HG02884 (cell line): Measurements from ENCODE around the gene KRT83.
A peak's percentile ranks its signal among the peaks of the same experiment; 100 is the strongest.
"Not testable (repeated sequence)": the region's sequence is repeated elsewhere in the genome, so short reads cannot be mapped to it uniquely, and the experiment has no call there.

ENCODE experiments used
- ATAC-seq: cut with Tn5 transposase; IDR thresholded peaks from one replicate; pipeline ENCODE4 v1.9.1; 2021; ENCODE audit warnings: mild to moderate bottlenecking, moderate library complexity; ENCODE audit not compliant: unreplicated experiment

KRT83 gene

DNA sequence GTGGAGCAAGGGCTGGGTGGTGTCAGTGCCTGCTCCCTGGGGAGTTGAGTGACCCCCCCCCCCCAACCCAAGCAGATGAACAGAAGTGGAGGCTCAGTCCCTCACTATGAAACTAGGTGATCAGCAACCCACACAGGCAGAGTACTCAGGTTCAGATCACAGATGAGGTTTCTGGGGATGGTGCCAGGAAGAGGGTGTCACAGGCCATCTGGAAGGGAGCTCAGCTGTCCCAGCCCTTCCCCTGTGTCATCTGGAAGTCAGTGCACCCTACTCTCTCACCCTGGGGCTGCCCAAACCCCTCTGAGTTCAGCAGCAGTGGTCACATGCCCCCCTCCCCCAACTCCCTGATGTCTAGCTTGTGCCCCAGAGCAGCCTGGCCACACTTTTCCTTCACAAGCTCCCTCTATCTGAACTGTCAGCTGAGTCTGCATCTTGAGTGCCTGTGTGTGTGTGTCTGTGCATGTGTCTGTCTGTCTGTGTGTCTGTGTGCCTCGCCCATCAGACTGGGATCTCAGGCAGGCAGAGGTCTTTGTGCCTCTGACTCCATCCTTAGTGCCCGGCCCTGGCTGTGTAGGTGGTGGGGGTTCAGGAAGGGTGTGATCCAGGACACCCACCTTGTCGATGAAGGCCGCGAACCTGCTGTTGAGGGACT lies 30.6 kb downstream of the KRT83 start:
- not testable (repeated sequence) for ATAC-seq

- peak; percentile 79 for ATAC-seq
Measured at GRCh38 chr12:52287816-52288805, 33.1 kb downstream of the KRT83 start.

DNA sequence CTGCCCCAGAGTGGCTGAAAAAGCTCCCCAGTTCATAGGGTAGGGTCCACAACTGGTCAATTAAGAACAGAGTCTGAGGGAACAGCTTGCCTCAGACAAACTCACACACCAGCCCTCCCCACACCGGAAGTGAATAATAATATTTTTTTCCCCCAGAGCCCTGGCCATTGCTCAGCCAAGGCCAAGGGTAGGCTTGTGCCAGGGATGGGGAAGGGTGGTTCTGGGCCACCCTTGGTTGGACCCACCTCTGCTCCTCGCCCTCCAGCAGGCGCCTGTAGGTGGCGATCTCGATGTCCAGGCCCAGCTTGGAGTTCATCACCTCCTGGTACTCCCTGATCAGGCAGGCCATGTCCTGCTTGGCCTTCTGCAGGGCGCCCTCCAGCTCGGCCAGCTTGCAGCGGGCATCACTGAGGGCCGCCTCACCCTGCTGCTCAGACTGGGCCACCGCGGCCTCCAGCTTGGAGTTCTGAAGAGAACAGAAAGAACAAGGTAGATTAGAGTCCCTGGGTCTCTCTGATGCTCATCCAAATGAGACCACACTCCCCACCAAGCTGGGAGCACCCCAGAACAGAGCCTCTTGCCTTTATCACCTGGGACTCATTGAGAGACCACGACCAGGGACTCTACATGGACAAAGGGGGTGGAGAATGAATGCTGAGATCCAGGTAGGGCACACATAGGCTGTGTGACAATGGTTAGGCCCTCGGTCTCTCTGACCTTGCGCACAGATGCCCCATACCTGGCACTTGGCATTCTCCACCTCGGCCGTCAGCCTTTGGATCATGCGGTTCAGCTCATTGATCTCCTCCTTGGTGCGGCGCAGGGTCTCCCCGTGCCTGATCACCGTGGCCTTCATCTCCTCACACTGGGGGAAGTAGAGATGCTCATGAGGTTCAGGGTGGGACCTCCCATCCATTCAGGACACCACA lies 34.1 kb downstream of the KRT83 start:
- ATAC-seq, result not testable (repeated sequence)

GRCh38 chr12:52285851-52286530 lies 35.2 kb downstream of the KRT83 start:
- no peak for ATAC-seq

DNA sequence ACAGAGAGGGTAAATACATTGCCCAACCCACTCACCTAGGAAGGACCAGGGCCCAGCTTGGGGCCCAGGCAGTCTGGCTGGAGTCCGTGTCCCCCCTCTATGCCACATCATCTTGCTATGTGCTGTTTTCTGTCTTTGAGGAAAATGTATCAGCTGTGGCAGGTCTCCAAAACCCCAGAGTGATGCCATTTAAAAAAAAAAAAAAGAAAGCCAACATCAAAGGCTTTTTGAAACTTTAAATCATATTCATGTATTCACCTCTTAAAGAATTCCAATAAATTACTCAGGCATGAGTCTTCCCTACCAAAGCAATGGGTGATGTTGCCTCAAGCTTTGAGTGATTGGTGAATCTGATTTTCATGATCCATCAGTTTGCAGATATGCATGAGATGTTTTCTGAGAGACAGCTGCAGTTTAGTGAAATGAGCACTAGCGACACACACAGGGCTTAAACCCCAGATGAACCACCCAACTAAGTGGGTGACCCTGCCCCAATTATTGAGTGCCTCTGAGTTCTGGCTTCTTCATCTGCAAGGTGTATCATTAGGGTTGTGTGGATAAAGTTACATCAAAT lies 35.9 kb downstream of the KRT83 start:
- ATAC-seq, result no peak

DNA sequence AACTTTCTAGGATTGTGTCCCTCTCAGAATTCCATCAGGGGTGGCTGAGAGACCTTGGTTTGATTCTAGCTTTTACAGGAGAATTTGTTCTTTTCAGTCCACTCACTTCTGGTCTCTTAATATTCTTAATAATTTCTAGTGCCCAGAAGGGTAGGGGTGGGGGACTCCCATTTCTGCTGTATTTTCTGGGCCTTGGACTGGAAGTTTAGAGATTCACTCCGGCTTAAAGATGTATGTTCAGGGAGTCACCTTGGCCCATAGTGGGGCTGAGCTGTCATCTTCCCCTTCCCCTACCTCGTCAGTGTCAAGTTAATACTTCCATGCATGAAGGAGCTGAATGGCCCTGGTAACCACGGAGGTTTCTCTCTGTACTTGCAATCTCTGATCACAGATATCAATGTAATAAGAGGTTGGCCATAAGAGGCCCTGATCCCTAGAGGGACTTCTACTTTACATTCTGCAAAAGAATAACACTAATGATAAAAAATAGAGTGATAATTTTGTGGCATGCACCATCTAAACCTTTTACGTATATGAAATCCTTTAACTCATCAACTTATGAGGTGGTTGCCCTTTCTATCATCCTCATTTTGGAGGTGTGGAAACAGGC lies 36.5 kb downstream of the KRT83 start:
- ATAC-seq, result no peak

GRCh38 chr12:52280796-52281560 lies 40.2 kb downstream of the KRT83 start:
- ATAC-seq, result no peak

- ATAC-seq, result no peak
Measured at GRCh38 chr12:52280319-52280795, 40.8 kb downstream of the KRT83 start.

DNA sequence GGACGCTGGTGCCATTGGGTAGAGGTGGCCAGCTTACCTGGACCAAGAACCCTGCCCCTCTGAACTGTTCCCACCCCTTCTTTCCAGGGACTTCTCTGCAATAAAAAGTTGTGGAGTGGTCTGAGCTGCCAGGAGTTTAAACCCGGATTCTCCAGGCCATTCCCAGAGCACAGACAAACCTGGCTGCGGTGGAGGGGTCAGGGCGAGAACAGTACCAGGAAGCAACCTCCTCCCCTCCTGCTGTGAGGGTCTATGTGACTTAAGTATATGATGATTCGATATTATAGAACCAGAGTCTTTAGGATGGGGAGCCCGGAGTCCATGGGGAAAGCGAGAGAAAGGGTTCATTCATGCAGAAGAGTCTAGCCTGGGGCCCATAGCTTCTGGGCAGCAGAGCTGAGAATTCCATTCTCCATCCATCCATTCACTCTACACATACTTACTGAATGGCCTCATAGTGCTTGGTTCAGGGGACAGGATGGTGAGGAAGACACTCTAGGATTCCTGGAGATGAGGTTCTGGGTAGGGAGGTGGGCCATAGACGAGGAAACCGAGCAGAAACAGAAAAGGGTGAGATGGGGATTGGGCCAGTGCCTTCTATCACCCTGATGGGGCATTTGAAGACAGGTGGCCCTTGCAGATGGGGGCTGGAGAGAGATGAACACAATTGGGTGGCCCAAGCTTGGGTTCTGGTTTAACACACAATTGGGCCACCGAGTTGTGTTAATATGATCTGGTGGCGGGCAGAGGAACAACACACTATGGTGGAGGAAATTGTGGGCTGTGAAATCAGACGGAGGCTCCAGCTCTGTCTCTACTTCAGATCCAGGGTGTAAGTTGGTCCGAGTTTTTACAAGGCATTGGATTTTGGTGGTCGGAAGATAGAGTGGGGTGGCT lies 41.5 kb downstream of the KRT83 start:
- no peak for ATAC-seq

- ATAC-seq, result no peak
Measured at GRCh38 chr12:52278575-52279421, 42.4 kb downstream of the KRT83 start.

- ATAC-seq, result no peak
Measured at GRCh38 chr12:52277486-52278245, 43.5 kb downstream of the KRT83 start.

DNA sequence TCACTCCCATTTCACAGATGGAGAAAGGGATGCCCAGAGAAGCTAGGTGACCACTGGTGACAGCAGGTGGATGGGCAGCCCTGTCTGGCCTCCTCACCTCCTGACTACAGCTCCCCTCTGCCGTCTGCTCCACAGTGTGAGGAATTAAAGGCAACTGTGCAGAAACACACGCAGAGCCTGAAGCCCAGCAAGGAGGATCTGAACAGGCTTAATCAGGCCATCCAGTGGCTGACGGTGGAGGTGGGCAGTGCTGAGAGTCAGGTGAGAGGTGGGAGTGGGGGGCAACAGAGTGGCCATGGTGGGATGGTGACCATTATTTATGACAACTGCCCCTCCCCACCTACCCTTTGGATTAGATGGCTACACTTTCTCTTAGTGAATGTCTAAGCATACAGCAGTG lies 45.5 kb downstream of the KRT83 start:
- ATAC-seq, result no peak

GRCh38 chr12:52274521-52275120 lies 46.6 kb downstream of the KRT83 start, which contains the start of gene KRT86:
Gene KRT86, plus strand, starts transcription at chr12:52274645. Its CDS starts 27,272 bp downstream, at chr12:52301917.
- ATAC-seq, result no peak

GRCh38 chr12:52271158-52271557 lies 50.0 kb downstream of the KRT83 start:
- ATAC-seq, result no peak

GRCh38 chr12:52270541-52271070 lies 50.6 kb downstream of the KRT83 start:
- ATAC-seq, result no peak
